Panc1 (cell line): ENCODE results near the gene CIC. TPM values are rescaled to one million over a fixed set of nuclear protein-coding genes. Genes with fewer than 3 reads are reported as not detected.

Experiments
- ATAC-seq: fragments of 200-7000 bp; cut with Tn5 transposase; 2 replicates; pipeline ENCODE4 v1.9.1; 2020; ENCODE audit warnings: mild to moderate bottlenecking, moderate library complexity
- BruUV-seq: library from RNA; stranded (reverse); fragments of 400-500 nt; replicated peaks from 2 replicates; lab custom pipeline; 2021; lab: Mats Ljungman, UMichigan
- CTCF ChIA-PET: fragments of 300-600 bp; sonication (Branson Sonifier 250); formaldehyde crosslinking; loops from one replicate; lab custom pipeline; 2022; ENCODE audit warnings: antibody characterized with exemption; lab: Charles Lee
- POLR2A ChIA-PET: fragments of 300-600 bp; sonication (Branson Sonifier 250); formaldehyde crosslinking; loops from one replicate; lab custom pipeline; 2022; ENCODE audit warnings: antibody characterized with exemption; lab: Charles Lee
- DNase-seq: peaks from one replicate; pipeline ENCODE4 v3.0.0-alpha.2; 2010; ENCODE audit warnings: low read depth, low spot score
- H3K27ac ChIP-seq: 2 replicates; pipeline ENCODE4 v1.5.1; 2011; ENCODE audit warnings: mild to moderate bottlenecking, low read length, inconsistent platforms
- H3K27me3 ChIP-seq: fragments of 200-500 bp; sonication (Bioruptor generic); 2 replicates; pipeline ENCODE4 v1.6.0; 2014; ENCODE audit warnings: low read length, inconsistent platforms; ENCODE audit not compliant: control insufficient read depth, insufficient read depth
- H3K36me3 ChIP-seq: fragments of 200-500 bp; sonication (Bioruptor generic); 2 replicates; pipeline ENCODE4 v1.5.1; 2014; ENCODE audit warnings: inconsistent platforms, mild to moderate bottlenecking, low read length, moderate library complexity; ENCODE audit not compliant: control insufficient read depth, insufficient read depth
- H3K4me1 ChIP-seq: 2 replicates; pipeline ENCODE4 v1.5.1; 2011; ENCODE audit warnings: inconsistent platforms, mild to moderate bottlenecking, low read length, moderate library complexity; ENCODE audit not compliant: control insufficient read depth, insufficient read depth
- H3K4me3 ChIP-seq, 2 experiments: 2 replicates each; pipeline ENCODE4 v1.5.1; 2011 to 2012; ENCODE audit warnings: low read depth in 2 of 2, low read length in 2 of 2, mild to moderate bottlenecking in 2 of 2, inconsistent platforms in 1 of 2, moderate library complexity in 1 of 2
- H3K9me3 ChIP-seq: fragments of 200-500 bp; sonication (Bioruptor generic); 2 replicates; pipeline ENCODE4 v1.5.1; 2014; ENCODE audit warnings: low read depth, mild to moderate bottlenecking, inconsistent platforms, low read length, moderate library complexity; ENCODE audit not compliant: control insufficient read depth, insufficient read depth
- CTCF ChIP-seq: fragments of 450-650 bp; IDR thresholded peaks from 2 replicates; pipeline ENCODE4 v1.5.1; 2017; ENCODE audit warnings: mild to moderate bottlenecking
- POLR2AphosphoS5 ChIP-seq: IDR thresholded peaks from 2 replicates; pipeline ENCODE4 v1.6.1; 2012; ENCODE audit warnings: mild to moderate bottlenecking, low read depth, low read length, moderate library complexity
- REST ChIP-seq, 2 experiments: IDR thresholded peaks; 2 replicates each; pipeline ENCODE4 v1.6.1; 2011 to 2012; ENCODE audit warnings: low read depth in 2 of 2, control low read depth in 1 of 2, low read length in 1 of 2, mild to moderate bottlenecking in 1 of 2, moderate library complexity in 1 of 2; ENCODE audit not compliant: insufficient read depth in 1 of 2
- SIN3A ChIP-seq: IDR thresholded peaks from 2 replicates; pipeline ENCODE4 v1.6.1; 2012; ENCODE audit warnings: low read depth, mild to moderate bottlenecking, low read length, moderate library complexity, borderline replicate concordance; ENCODE audit not compliant: insufficient read depth
- TCF7L2 ChIP-seq: IDR thresholded peaks from 2 replicates; pipeline ENCODE4 v1.6.1; 2011; ENCODE audit warnings: mild to moderate bottlenecking, low read depth, low read length, inconsistent platforms
- in situ Hi-C: cut with HindIII; loops from 2 replicates; pipeline ENCODE4 v1.10.0; 2016; ENCODE audit warnings: low sequenced_read_pairs, low pct_unique_long_range_greater_than_20kb
- intact Hi-C: fragments of 100-400 bp; cut with micrococcal nuclease; formaldehyde crosslinking; loops from one replicate; pipeline ENCODE4 v1.10.0; 2022; ENCODE audit not compliant: unreplicated experiment
- total RNA-seq: library from RNA; stranded (reverse); gene quantifications from one replicate; pipeline ENCODE4 v1.2.1, GENCODE V29; 2021; ENCODE audit not compliant: unreplicated experiment

CIC gene
- total RNA-seq, 1 experiment from 2014 or later, result 67.4 TPM

GRCh38 chr19:42332059-42332458, 63.0 kb downstream of the CIC start:
- Histone ChIP-seq H3K27ac (no peak overlapping the region), H3K4me3 (no peak overlapping the region), H3K36me3 (no peaks in the 10 kb centered on the region), H3K27me3 (no peaks in the 10 kb centered on the region), H3K4me1 (no peaks in the 10 kb centered on the region), H3K9me3 (no peaks in the 10 kb centered on the region)
- ChIA-PET CTCF (no interaction called here), POLR2A (no interaction called here)
- intact Hi-C loops (no loop called here), in situ Hi-C loops (no loop called here)
- TF ChIP-seq SIN3A (no peak), CTCF (no peak), REST (IDR thresholded peaks at IDR 0.05; ENCODE audit: insufficient read depth in 1 of 2, low read depth in 2 of 2, low read length in 1 of 2) (no peak), POLR2AphosphoS5 (no peak), TCF7L2 (no peak)
- DNase-seq (no peak), ATAC-seq (no peak)
- no TSS peak for BruUV-seq

- Histone ChIP-seq H3K27ac (no peak overlapping the region), H3K36me3 (no peaks in the 10 kb centered on the region), H3K4me1 (no peaks in the 10 kb centered on the region), H3K4me3 (no peak overlapping the region), H3K27me3 (no peaks in the 10 kb centered on the region), H3K9me3 (no peaks in the 10 kb centered on the region)
- ATAC-seq (no peak), DNase-seq (no peak)
- intact Hi-C loops (no loop called here), in situ Hi-C loops (no loop called here)
- CTCF ChIA-PET, result no interaction called here
- BruUV-seq, result no TSS peak
- TF ChIP-seq REST (IDR thresholded peaks at IDR 0.05; ENCODE audit: insufficient read depth in 1 of 2, low read depth in 2 of 2, low read length in 1 of 2) (no peak), TCF7L2 (no peak), POLR2AphosphoS5 (no peak), CTCF (no peak), SIN3A (no peak)
- POLR2A ChIA-PET, result no interaction called here
These were observed 64.0 kb downstream of the CIC start for GRCh38 chr19:42333018-42333417.
